GM21786 (cell line): ENCODE data around the gene RBBP4.
A peak's percentile ranks its signal among the peaks of the same experiment; 100 is the strongest.
"Not testable (repeated sequence)": the region's sequence is repeated elsewhere in the genome, so short reads cannot be mapped to it uniquely, and the experiment has no call there.

ENCODE experiments used
- ATAC-seq: cut with Tn5 transposase; IDR thresholded peaks from one replicate; pipeline ENCODE4 v1.9.1; 2021; ENCODE audit not compliant: unreplicated experiment

RBBP4 gene

DNA sequence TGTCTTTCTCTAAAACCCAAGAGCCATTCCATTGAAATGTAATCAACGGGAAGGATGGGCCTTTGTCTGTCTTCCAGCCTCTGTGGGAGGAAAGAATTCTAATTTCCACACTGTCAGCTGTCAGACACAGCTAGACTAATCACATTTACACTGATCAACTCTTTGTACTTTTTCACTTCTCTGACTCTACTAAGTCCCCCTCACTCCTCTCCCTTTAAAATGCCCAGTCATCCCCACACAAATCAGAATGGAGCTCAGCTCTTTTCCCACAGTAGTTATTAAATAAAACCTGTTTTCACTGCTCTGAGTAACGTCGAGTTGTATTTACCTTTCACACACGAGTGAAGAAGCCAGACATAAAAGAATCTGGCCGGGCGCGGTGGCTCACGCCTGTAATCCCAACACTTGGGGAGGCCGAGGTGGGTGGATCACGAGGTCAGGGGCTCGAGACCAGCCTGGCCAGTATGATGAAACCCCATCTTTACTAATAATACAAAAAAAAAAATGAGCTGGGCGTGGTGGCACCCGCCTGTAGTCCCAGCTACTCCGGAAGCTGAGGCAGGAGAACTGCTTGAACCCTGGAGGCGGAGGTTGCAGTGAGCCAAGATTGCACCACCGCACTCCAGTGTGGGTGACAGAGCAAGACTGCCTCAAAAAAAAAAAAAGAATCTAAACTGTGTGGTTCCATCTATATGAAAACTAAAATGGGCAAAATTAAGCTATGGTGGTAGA is 13.9 kb upstream of the RBBP4 start:
- no peak for ATAC-seq

DNA sequence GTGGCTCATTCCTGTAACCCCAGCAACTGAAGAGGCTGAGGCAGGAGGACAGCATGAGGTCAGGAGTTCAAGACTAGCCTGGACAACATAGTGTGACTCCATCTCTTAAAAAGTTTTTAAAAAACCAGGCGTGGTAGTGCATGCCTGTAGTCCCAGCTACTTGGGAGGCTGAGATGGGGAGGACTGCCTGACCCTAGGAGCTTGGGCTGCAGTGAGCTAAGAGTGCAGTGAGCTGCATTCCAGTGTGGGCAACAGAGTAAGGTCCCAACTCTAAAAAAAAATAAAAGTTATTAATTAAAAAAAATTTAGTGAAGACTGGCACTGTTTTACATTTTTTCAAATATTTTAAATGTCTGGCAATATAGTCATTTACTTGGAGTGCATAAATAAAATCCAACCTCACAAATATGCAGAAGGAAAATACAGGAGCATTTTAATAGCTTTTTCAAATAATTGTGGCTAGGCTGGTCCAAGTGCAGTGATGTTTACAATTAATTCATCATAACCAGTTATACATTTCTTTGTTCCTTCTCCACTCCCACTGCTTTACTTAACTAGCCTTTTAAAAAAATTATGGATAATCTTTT is 11.4 kb upstream of the RBBP4 start:
- ATAC-seq, result no peak

GRCh38 chr1:32642292-32642827 is 8.6 kb upstream of the RBBP4 start:
- ATAC-seq, result not testable (repeated sequence)

DNA sequence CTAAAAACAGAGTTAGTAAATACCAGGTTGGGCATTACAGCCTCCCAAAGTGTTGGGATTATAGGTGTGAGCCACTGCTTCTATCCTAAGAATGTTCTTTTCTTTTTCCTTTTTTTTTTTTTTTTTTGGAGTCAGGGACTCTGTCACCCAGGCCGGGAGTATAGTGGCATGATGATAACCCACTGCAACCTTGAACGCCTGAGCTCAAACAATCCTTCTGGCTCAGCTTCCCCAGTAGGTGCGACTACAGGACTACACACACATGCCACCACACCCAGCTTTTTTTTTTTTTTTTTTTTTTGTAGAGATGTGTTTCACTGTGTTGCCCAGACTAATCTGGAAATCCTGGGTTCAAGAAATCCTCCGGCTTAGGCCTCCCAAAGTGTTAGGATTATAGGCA is 6.6 kb upstream of the RBBP4 start:
- no peak for ATAC-seq

DNA sequence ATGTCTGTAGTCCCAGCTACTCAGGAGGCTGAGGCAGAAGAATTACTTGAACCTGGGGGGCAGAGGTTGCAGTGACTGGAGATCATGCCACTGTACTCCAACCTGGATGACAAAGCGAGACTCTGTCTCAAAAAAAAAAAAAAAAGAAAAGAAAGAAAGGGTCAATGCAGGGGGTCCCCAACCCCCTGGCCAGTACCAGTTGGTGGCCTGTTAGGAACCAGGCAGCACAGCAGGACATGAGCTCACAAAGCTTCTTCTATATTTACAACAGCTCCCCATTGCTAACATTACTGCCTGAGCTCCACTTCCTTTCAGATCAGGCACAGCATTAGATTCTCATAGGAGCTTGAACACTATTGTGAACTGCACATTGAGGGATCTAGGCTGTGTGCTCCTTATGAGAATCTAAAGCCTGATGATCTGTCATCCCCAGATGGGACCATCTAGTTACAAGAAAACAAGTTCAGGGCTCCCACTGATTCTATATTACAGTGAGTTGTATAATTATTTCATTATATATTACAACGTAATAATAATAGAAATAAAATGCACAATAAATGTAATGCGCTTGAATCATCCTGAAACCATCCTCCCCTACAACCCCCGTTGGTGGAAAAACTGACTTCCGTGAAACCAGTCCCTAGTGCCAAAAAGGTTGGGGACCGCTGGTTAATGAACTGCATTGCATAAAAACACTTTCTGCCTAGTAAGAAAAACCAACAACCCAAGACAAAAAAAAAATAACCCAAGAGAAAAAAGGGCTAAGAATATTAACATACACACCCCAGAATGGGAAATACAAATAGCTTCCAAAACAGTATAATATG is 3.5 kb upstream of the RBBP4 start:
- no peak for ATAC-seq

DNA sequence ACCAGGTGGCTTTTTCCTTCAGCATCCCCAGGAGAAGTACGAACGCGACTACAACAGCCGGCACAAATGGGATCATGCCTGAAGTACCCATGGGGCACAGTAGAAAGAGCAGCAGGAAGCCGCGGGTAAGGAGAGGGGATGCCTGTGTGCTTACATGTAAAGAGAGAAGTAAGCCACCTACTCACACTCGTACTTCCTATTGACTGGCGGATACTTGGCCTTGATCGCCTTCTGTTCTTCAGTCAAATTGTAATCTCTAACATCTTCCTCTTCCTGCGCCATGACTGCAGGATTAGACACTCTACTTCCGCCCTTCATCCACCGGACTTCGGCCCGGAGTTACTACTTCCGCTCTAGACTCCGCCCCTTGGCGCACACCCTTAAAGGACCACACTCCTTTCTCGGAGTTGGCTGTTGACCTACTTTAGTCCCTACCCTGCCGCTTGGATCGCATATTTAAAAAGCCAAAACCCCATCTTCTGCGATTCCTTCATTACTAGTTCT is 708 bp upstream of the RBBP4 start, which contains the start of gene ZBTB8OS:
Gene ZBTB8OS (minus strand): TSS at position 303 of the 504 bp plus-strand sequence. CDS start 21 bp downstream, at position 282.
- ATAC-seq, result peak; percentile 75

- ATAC-seq, result peak; percentile 13
Observed at GRCh38 chr1:32651461-32652073, 559 bp downstream of the RBBP4 start.

GRCh38 chr1:32652244-32652962 is 1.4 kb downstream of the RBBP4 start:
- ATAC-seq, result no peak

DNA sequence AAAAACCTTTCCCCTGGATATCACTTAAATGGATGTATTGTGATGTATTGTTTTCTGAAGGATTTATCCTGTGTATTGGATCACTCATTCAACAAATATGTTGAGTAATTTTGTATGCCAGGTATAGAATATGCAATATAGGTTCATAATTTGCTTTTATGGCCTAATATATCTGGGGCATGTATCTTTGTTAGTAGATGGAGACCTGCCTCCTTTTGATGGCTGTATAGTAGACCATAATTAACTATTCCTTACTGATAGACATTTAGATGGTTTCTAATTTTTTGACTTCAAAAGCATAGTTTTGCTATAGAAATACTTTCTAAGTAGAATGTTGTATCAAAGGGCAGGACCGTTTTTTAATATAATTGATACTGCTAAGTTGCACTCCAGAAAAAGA is 8.6 kb downstream of the RBBP4 start:
- no peak for ATAC-seq

DNA sequence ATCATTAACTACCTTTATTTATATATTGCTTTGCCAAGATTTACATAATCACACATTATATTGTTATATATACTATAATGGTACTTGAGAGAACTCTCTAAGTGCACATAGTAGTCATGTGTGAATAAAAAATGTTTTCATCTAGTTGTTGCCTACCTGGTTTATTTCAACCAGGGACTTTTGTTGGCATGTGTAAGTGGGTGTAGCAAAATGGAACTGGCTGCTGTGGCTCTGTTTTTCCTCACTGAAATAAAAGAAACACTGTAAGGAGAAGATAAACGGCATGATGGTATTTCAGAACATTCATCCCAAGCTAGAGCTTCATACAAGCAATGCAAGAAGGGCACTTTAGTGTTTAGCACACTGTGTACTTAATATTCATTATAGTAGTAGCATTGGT is 14.9 kb downstream of the RBBP4 start:
- no peak for ATAC-seq

DNA sequence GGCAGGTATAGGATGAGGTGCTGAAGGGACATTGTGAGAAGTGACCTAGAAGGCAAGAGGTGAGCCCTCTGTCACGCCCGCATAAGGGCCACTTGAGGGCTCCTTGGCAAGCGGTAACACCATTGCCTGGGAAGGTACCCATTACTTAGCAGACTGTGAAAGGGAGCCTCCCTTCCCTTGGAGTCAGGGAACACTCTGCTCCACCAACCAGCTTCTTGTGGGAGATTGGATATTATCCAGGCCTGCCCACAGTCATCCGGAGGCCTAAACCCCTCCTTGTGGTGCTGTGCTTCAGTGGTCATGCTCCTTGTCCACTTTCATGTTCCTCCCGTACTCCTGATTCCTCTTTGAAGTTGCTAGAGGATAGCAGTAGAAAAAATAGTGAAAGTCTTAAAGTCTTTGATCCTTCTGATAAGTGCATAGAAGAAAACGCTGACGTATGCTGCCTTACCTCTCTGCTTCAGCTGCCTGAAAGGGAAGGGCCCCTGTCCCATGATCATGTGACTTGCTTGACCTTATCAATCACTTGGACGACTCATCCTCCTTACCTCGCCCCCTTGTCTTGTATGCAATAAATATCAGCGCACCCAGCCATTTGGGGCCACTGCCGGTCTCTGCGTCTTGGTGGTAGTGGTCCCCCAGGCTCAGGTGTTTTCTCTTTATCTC is 16.0 kb downstream of the RBBP4 start:
- ATAC-seq, result no peak

DNA sequence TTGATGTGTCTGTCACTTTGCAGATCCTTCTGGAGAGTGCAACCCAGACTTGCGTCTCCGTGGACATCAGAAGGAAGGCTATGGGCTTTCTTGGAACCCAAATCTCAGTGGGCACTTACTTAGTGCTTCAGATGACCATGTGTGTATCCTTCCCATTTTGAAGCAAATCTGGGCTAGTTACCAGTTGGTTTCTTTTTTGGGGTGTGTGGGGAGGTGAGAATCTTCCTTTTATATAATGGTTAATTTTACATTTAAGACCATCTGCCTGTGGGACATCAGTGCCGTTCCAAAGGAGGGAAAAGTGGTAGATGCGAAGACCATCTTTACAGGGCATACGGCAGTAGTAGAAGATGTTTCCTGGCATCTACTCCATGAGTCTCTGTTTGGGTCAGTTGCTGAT is 17.7 kb downstream of the RBBP4 start:
- ATAC-seq, result not testable (repeated sequence)

- no peak for ATAC-seq
Observed at GRCh38 chr1:32676945-32677344, 25.9 kb downstream of the RBBP4 start.

DNA sequence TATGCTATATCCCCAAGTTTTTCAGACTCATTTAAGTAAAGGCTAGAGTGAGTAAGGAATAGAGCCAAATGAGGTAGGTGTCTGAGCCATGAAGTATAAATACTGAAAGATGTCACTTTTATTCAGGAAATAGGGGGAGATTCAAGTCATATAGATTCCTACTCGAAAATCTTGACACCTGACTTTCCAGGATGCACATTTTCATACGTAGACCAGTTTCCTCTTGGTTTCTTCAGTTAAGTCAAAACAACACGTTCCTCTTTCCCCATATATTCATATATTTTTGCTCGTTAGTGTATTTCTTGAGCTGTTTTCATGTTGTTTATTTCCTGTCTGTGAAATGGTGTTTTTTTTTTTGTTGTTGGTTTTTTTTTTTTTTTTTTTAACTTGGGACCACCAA is 29.0 kb downstream of the RBBP4 start:
- ATAC-seq, result not testable (repeated sequence)

- no peak for ATAC-seq
Observed at GRCh38 chr1:32680642-32681041, 29.6 kb downstream of the RBBP4 start.

GRCh38 chr1:32681509-32681908 is 30.5 kb downstream of the RBBP4 start:
- ATAC-seq, result no peak

- no peak for ATAC-seq
Observed at GRCh38 chr1:32681999-32682398, 31.0 kb downstream of the RBBP4 start.

- no peak for ATAC-seq
Observed at GRCh38 chr1:32683397-32683796, 32.4 kb downstream of the RBBP4 start.

DNA sequence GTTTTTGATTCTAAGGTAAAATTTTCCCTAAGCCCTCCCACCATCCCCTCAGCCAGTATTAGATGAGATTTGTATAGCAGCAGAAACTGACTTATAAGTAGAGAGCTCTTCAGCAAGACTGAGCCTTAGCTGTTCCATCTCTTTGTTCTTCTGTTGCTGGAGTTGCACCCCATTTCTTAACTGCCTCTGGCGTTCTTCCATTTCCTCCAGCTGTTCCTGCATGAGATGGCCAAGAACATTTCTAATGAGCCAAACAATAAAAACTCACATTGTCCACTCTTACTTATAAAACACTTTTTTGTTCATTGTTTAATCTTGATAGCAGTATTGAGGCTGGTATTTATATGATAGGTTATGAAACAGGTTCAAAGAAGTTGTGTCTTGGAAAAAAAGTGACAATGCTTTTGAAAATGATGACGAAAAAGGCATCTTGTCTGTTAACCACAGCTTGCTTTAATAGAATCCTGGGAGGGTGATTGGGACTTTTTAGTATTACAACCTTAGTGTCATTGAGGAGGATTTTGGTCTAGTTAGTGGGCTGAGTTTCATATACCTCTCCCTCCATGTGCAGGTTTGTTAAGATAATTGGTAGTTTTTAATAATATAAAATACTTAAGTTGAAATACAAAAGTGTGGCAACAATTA is 33.3 kb downstream of the RBBP4 start:
- ATAC-seq, result no peak
